ENCODE results near the gene AFF1.

The AFF1 gene

GRCh38 chr4:86935853-86936733 is 1.3 kb downstream of the AFF1 start:
- CTCF ChIA-PET = interaction anchor here (0.9 to 4.8 kb wide), 9 partner anchors 13 to 438 kb away, joined by 3 to 52 read pairs (median 4); no protein-coding TSS in a partner anchor
- DNase-seq (ENCODE audit: low read depth, low spot score) = no peak
- no peak for TF ChIP-seq CTCF (IDR thresholded peaks at IDR 0.05; ENCODE audit: insufficient read depth, low read length, missing control alignments)

DNA sequence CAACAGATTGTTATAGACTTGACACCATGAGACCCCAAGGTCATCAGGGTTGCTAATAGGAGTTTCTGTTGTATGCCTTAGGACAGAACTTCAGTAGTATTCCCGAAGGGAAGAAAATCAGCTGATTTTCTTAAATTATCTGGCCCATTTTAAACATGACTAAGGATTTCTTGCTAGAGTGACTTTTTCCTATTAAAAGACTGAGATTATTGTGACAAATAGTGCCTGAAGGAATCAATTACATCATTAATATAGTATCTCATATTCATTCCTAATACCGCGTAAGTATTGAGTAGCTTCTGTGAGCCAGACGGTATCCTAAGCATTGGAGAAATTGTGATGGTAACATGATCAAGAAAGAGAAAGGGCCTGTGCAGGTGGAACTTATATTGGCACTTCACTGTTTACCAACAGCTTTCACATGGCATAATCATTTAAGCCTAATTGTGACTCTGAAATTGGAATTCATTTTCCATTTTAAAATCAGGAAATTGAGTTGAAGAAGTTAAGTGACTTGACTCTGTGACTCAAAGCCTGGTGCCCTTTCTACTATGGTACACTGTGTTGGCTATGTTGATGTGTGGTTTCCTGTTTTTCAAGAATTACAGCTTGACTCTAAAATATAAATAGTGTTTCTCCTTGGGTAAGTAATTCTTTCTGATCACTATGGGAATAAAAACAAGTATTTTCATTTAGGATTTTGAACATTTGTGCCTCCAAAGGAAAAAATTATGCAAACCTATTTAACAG is 4.1 kb downstream of the AFF1 start:
- H3K4me3 ChIP-seq (ENCODE audit: low read depth, low read length) = no peak overlapping the region
- ChIA-PET CTCF (interaction anchor here (0.8 to 3.9 kb wide), 7 partner anchors 9 to 154 kb away, joined by 3 to 13 read pairs (median 5); no protein-coding TSS in a partner anchor), POLR2A (no interaction called here)
- no peak for TF ChIP-seq CTCF (IDR thresholded peaks at IDR 0.05; ENCODE audit: insufficient read depth, low read length, missing control alignments)
- DNase-seq (ENCODE audit: low read depth, low spot score) = no peak

More at GRCh38 chr4:86935853-86936733, 1.3 kb downstream of the AFF1 start:
- POLR2A ChIA-PET = interaction anchor here (0.6 to 2.5 kb wide), 5 partner anchors 11 to 75 kb away, joined by 3 to 27 read pairs (median 3); no protein-coding TSS in a partner anchor
- H3K4me3 ChIP-seq (ENCODE audit: low read depth, low read length) = peak overlapping the region; percentile 83

- DNase-seq (ENCODE audit: low read depth, low spot score) = no peak
- no peak for TF ChIP-seq CTCF (IDR thresholded peaks at IDR 0.05; ENCODE audit: insufficient read depth, low read length, missing control alignments)
- no peak overlapping the region for H3K4me3 ChIP-seq (ENCODE audit: low read depth, low read length)
- ChIA-PET CTCF (interaction anchor here (0.8 to 3.9 kb wide), 6 partner anchors 12 to 153 kb away, joined by 3 to 13 read pairs (median 6); no protein-coding TSS in a partner anchor), POLR2A (no interaction called here)
Measured at GRCh38 chr4:86939729-86940575, 5.1 kb downstream of the AFF1 start.

- CTCF ChIA-PET = interaction anchor here (1.4 to 3.9 kb wide), 3 partner anchors 11 to 225 kb away, joined by 3 to 13 read pairs (median 12); no protein-coding TSS in a partner anchor
- POLR2A ChIA-PET = no interaction called here
- TF ChIP-seq CTCF (IDR thresholded peaks at IDR 0.05; ENCODE audit: insufficient read depth, low read length, missing control alignments) = no peak
Measured at GRCh38 chr4:86940920-86941460, 6.2 kb downstream of the AFF1 start.

DNA sequence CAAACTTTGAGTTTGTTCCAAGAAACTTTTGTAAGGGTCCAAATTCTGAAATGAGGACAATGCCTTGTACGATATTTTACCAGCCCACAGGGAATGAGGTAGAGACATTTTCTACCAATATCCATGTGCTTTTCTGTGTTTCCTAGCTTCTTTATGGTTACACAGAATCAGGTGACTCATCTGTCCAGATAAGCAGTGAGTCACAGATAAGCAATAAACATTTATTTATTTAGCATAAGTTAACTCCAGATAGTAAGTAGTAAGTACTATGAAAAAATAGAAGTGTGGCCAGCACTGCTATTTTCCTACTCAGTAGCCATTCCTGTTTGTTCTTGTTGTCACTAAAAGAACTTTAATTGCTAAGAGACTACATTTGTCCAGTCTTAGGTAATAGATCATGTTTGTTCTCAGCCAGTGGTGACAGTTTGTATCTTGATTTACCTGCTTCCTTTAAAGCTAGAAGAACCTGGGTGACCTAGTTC is 7.4 kb downstream of the AFF1 start:
- POLR2A ChIA-PET = no interaction called here
- CTCF ChIA-PET = interaction anchor here (1.2 to 1.4 kb wide), 2 partner anchors 20 to 224 kb away, joined by 3 to 6 read pairs; no protein-coding TSS in a partner anchor
- no peak overlapping the region for H3K4me3 ChIP-seq (ENCODE audit: low read depth, low read length)
- no peak for DNase-seq (ENCODE audit: low read depth, low spot score)
- no peak for TF ChIP-seq CTCF (IDR thresholded peaks at IDR 0.05; ENCODE audit: insufficient read depth, low read length, missing control alignments)

More at GRCh38 chr4:86940920-86941460, 6.2 kb downstream of the AFF1 start:
- DNase-seq (ENCODE audit: low read depth, low spot score) = no peak
- H3K4me3 ChIP-seq (ENCODE audit: low read depth, low read length) = no peak overlapping the region
